H9 (cell line): ENCODE results near the gene PHAF1. TPM values are rescaled to one million over a fixed set of nuclear protein-coding genes. Genes with fewer than 3 reads are reported as not detected.

ENCODE experiments used
- DNase-seq: peaks from one replicate; pipeline ENCODE4 v3.0.0-alpha.2; 2017
- H2AFZ ChIP-seq: one replicate; pipeline ENCODE4 v1.6.1; 2013; ENCODE audit warnings: mild to moderate bottlenecking, low read length, control low read depth, moderate library complexity
- H2AK5ac ChIP-seq: 2 replicates; pipeline ENCODE4 v1.6.1; 2013; ENCODE audit warnings: low read length, control low read depth, mixed read lengths; ENCODE audit not compliant: insufficient read length
- H2BK120ac ChIP-seq: one replicate; pipeline ENCODE4 v1.6.1; 2013; ENCODE audit warnings: low read depth, mild to moderate bottlenecking, low read length, control low read depth, inconsistent platforms; ENCODE audit not compliant: poor library complexity, severe bottlenecking
- H2BK12ac ChIP-seq: 2 replicates; pipeline ENCODE4 v1.6.1; 2013; ENCODE audit warnings: low read length, control low read depth, mixed read lengths, low read depth; ENCODE audit not compliant: insufficient read length
- H2BK15ac ChIP-seq: 2 replicates; pipeline ENCODE4 v1.6.1; 2013; ENCODE audit warnings: low read depth, low read length, control low read depth
- H2BK20ac ChIP-seq: one replicate; pipeline ENCODE4 v1.6.1; 2013; ENCODE audit warnings: low read depth, mild to moderate bottlenecking, low read length, control low read depth, inconsistent platforms; ENCODE audit not compliant: poor library complexity, severe bottlenecking
- H2BK5ac ChIP-seq: 2 replicates; pipeline ENCODE4 v1.6.1; 2013; ENCODE audit warnings: low read length, control low read depth, mixed read lengths; ENCODE audit not compliant: insufficient read length
- H3K14ac ChIP-seq: 2 replicates; pipeline ENCODE4 v1.6.1; 2013; ENCODE audit warnings: low read length, control low read depth; ENCODE audit not compliant: insufficient read depth
- H3K18ac ChIP-seq: 2 replicates; pipeline ENCODE4 v1.6.1; 2013; ENCODE audit warnings: low read depth, mild to moderate bottlenecking, mixed read lengths, low read length, control low read depth; ENCODE audit not compliant: insufficient read length
- H3K23ac ChIP-seq: 2 replicates; pipeline ENCODE4 v1.6.1; 2013; ENCODE audit warnings: low read length, control low read depth, mixed read lengths, low read depth; ENCODE audit not compliant: insufficient read length
- H3K23me2 ChIP-seq: 2 replicates; pipeline ENCODE4 v1.6.1; 2013; ENCODE audit warnings: low read depth, mild to moderate bottlenecking, mixed read lengths, low read length, control low read depth; ENCODE audit not compliant: insufficient read length, poor library complexity, severe bottlenecking
- H3K27ac ChIP-seq: 2 replicates; pipeline ENCODE4 v1.5.1; 2013; ENCODE audit warnings: low read length, control low read depth, mixed read lengths, low read depth; ENCODE audit not compliant: insufficient read length
- H3K27me3 ChIP-seq: 2 replicates; pipeline ENCODE4 v1.6.1; 2013; ENCODE audit warnings: low read length, control low read depth, inconsistent platforms; ENCODE audit not compliant: insufficient read depth
- H3K4ac ChIP-seq: 2 replicates; pipeline ENCODE4 v1.6.1; 2013; ENCODE audit warnings: low read depth, mild to moderate bottlenecking, control low read depth, inconsistent platforms, low read length, moderate library complexity
- H3K4me1 ChIP-seq: 2 replicates; pipeline ENCODE4 v1.6.1; 2013; ENCODE audit warnings: low read length, control low read depth, inconsistent platforms; ENCODE audit not compliant: insufficient read depth
- H3K4me2 ChIP-seq: 2 replicates; pipeline ENCODE4 v1.6.1; 2013; ENCODE audit warnings: low read length, control low read depth, mixed read lengths; ENCODE audit not compliant: insufficient read length, insufficient read depth
- H3K56ac ChIP-seq: 2 replicates; pipeline ENCODE4 v1.6.1; 2013; ENCODE audit warnings: low read depth, mild to moderate bottlenecking, mixed read lengths, low read length, control low read depth; ENCODE audit not compliant: insufficient read length
- H3K79me1 ChIP-seq: 2 replicates; pipeline ENCODE4 v1.6.1; 2013; ENCODE audit warnings: low read depth, mild to moderate bottlenecking, moderate library complexity, low read length, control low read depth, inconsistent platforms; ENCODE audit not compliant: insufficient read depth, poor library complexity, severe bottlenecking
- H3K79me2 ChIP-seq: 2 replicates; pipeline ENCODE4 v1.6.1; 2013; ENCODE audit warnings: low read length, control low read depth, inconsistent platforms; ENCODE audit not compliant: insufficient read depth
- H3K9ac ChIP-seq: 2 replicates; pipeline ENCODE4 v1.6.1; 2013; ENCODE audit warnings: low read length, control low read depth, mixed read lengths; ENCODE audit not compliant: insufficient read length; ENCODE audit errors: extremely low read depth
- H3K9me3 ChIP-seq: one replicate; pipeline ENCODE4 v1.6.1; 2013; ENCODE audit warnings: low read depth, low read length, inconsistent platforms; ENCODE audit not compliant: control insufficient read depth
- H3T11ph ChIP-seq: one replicate; pipeline ENCODE4 v1.6.1; 2013; ENCODE audit warnings: mild to moderate bottlenecking, low read length, control low read depth, inconsistent platforms
- H4K20me1 ChIP-seq: one replicate; pipeline ENCODE4 v1.6.1; 2013; ENCODE audit not compliant: control insufficient read depth, insufficient read length, insufficient read depth
- H4K5ac ChIP-seq: 2 replicates; pipeline ENCODE4 v1.6.1; 2013; ENCODE audit warnings: low read depth, mild to moderate bottlenecking, mixed read lengths, low read length, control low read depth; ENCODE audit not compliant: insufficient read length
- H4K8ac ChIP-seq: replicated peaks from 2 replicates; pipeline ENCODE4 v1.6.1; 2013; ENCODE audit warnings: low read length, control low read depth, mixed read lengths, low read depth; ENCODE audit not compliant: insufficient read length
- H4K91ac ChIP-seq: 2 replicates; pipeline ENCODE4 v1.6.1; 2013; ENCODE audit warnings: low read depth, mild to moderate bottlenecking, moderate library complexity, mixed read lengths, low read length, control low read depth; ENCODE audit not compliant: insufficient read length
- H3K27ac Mint-ChIP-seq, 3 experiments: 2 replicates in 2 of 3; 3 replicates in 1 of 3; pipeline ENCODE4 v1.8.0; 2020 to 2021; ENCODE audit warnings: mixed read lengths in 3 of 3, mild to moderate bottlenecking in 1 of 3, moderate library complexity in 1 of 3
- H3K27me3 Mint-ChIP-seq: 2 replicates; pipeline ENCODE4 v1.8.0; 2021; ENCODE audit warnings: low read depth, mild to moderate bottlenecking, moderate library complexity, mixed read lengths
- H3K36me3 Mint-ChIP-seq, 3 experiments: 2 replicates in 2 of 3; 3 replicates in 1 of 3; pipeline ENCODE4 v1.8.0; 2020 to 2021; ENCODE audit warnings: low read depth in 3 of 3, mixed read lengths in 3 of 3; ENCODE audit not compliant: insufficient read depth in 1 of 3
- H3K4me1 Mint-ChIP-seq, 2 experiments: 2 replicates each; pipeline ENCODE4 v1.8.0; 2020; ENCODE audit warnings: mixed read lengths in 2 of 2
- H3K4me3 Mint-ChIP-seq, 2 experiments: 2 replicates in 1 of 2; 3 replicates in 1 of 2; pipeline ENCODE4 v1.8.0; 2020 to 2021; ENCODE audit warnings: mild to moderate bottlenecking in 2 of 2, mixed read lengths in 2 of 2, moderate library complexity in 1 of 2
- H3K9me3 Mint-ChIP-seq, 2 experiments: 2 replicates in 1 of 2; 3 replicates in 1 of 2; pipeline ENCODE4 v1.8.0; 2020; ENCODE audit warnings: mild to moderate bottlenecking in 2 of 2, mixed read lengths in 2 of 2, moderate library complexity in 1 of 2
- WGBS: extraction: QIAGEN DNeasy Blood & Tissue Kit; methylation state at CpG from one replicate; pipeline ENCODE4 v1.1.7; 2013; ENCODE audit warnings: missing lambda C conversion rate, low lambda C conversion rate, mixed read lengths; ENCODE audit not compliant: insufficient read length; ENCODE audit errors: extremely low coverage; 5-methylcytosine and 5-hydroxymethylcytosine counted together
- total RNA-seq: library from RNA; stranded (reverse); gene quantifications from 2 replicates; pipeline ENCODE4 v1.2.1, GENCODE V29; 2021
- TF ChIP-seq, protein P1 (sequence below): fragments of 200-600 bp; sonication (generic); conservative IDR thresholded peaks from 3 replicates; pipeline ENCODE4 v1.8.0; 2021; ENCODE audit warnings: antibody characterized with exemption, mild to moderate bottlenecking

PHAF1 gene
- total RNA-seq, 1 experiment from 2014 or later = 18.8 TPM

DNA sequence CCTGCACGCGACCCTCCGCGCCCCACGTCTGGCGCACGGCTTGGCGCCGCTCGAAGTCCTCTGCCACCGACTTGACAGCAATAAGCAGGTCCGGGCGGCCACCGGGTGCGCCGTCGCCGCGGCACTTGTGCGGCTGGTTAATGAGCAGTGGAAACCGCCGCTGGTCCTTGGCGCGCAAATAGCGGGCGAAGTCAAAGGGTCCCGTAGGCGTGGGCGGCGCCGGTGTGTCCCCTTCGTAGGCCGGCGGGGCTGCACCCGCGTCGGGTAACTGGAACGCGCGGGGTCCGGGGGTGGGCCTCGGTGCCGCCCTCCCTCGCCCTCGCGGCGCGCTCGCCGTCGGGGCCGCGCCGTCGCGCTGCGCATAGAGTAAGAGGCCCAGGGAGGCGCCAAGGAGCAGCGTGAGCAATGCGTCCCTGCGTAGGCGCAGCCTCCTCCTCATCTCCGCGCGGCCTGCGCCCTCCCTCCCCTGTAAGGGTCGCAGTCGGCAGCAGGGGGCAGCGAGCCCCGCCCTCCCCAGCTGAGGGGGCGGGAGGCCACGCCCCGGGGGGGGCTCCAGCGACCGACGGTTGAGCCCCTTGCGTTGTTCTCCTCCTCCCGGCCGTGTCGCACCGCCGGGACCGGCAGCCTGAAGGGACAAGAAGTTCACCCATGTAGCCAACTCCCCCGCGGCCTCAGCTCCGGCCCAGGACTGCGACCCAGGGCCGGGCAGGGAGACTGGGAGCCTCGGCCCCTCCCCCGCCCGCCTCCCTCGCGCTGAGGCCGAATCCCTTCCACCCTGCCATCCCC lies 40.5 kb downstream of the PHAF1 start:
- no peak overlapping the region for H2BK120ac ChIP-seq
- no peak overlapping the region for H3T11ph ChIP-seq
- H2BK20ac ChIP-seq = no peak overlapping the region
- H2AFZ ChIP-seq = no peak overlapping the region
- TF ChIP-seq, protein P1, sequence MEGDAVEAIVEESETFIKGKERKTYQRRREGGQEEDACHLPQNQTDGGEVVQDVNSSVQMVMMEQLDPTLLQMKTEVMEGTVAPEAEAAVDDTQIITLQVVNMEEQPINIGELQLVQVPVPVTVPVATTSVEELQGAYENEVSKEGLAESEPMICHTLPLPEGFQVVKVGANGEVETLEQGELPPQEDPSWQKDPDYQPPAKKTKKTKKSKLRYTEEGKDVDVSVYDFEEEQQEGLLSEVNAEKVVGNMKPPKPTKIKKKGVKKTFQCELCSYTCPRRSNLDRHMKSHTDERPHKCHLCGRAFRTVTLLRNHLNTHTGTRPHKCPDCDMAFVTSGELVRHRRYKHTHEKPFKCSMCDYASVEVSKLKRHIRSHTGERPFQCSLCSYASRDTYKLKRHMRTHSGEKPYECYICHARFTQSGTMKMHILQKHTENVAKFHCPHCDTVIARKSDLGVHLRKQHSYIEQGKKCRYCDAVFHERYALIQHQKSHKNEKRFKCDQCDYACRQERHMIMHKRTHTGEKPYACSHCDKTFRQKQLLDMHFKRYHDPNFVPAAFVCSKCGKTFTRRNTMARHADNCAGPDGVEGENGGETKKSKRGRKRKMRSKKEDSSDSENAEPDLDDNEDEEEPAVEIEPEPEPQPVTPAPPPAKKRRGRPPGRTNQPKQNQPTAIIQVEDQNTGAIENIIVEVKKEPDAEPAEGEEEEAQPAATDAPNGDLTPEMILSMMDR = peak; percentile 80; the same call in 2 of the 3 replicates
- no peak overlapping the region for H3K4ac ChIP-seq
- Mint-ChIP-seq H3K27ac (no peak overlapping the region), H3K36me3 (peaks cover 10 to 38% (median 36%) of the 10 kb centered on the region in 3 experiments), H3K4me1 (peaks cover 10 to 15% of the 10 kb centered on the region in 2 experiments), H3K4me3 (peak overlapping the region; percentile 65 to 80), H3K9me3 (peaks cover 0 to 5% of the 10 kb centered on the region in 2 experiments; a peak in 3 of 5 replicates), H3K27me3 (peaks cover 43% of the 10 kb centered on the region)
- no peaks in the 10 kb centered on the region for H3K4me1 ChIP-seq
- H3K4me2 ChIP-seq = peak overlapping the region; percentile 65
- H2BK12ac ChIP-seq = no peak overlapping the region
- H3K27me3 ChIP-seq = peaks cover 27% of the 10 kb centered on the region
- H4K20me1 ChIP-seq = no peaks in the 10 kb centered on the region
- H3K9ac ChIP-seq = no peak overlapping the region
- no peaks in the 10 kb centered on the region for H3K79me2 ChIP-seq
- H3K18ac ChIP-seq = peak overlapping the region; percentile 46
- no peak overlapping the region for H2BK15ac ChIP-seq
- no peak overlapping the region for H4K5ac ChIP-seq
- H2AK5ac ChIP-seq = no peak overlapping the region
- H3K79me1 ChIP-seq = no peaks in the 10 kb centered on the region
- no peak overlapping the region for H4K91ac ChIP-seq
- no peak overlapping the region for H4K8ac ChIP-seq
- H3K23me2 ChIP-seq = peaks cover 15% of the 10 kb centered on the region
- H3K14ac ChIP-seq = no peak overlapping the region; the same call in 1 of the 2 replicates
- no peak overlapping the region for H2BK5ac ChIP-seq
- DNase-seq = peak; percentile 84
- H3K56ac ChIP-seq = no peak overlapping the region
- no peak overlapping the region for H3K27ac ChIP-seq
- H3K9me3 ChIP-seq = no peaks in the 10 kb centered on the region
- WGBS = no CpG with 5 or more reads among the region's 94 CpGs
- H3K23ac ChIP-seq = no peak overlapping the region
